Measurements from ENCODE around the gene IMMP2L.

GRCh38 chr7:111265394-111265793, 296.9 kb downstream of the IMMP2L start:
- TF ChIP-seq EZH2phosphoT487 (IDR thresholded peaks at IDR 0.05; ENCODE audit: insufficient read depth, low read depth) (no peak), EZH2 (IDR thresholded peaks at IDR 0.05; ENCODE audit: insufficient read depth, poor library complexity, severe bottlenecking) (no peak)

Data from GM23248 (cell line).